K562 (cell line): ENCODE results near the gene MKRN2OS. TPM values are rescaled to one million over a fixed set of nuclear protein-coding genes. Genes with fewer than 3 reads are reported as not detected.

Experiments used
- DMBX1 ChIP-seq: fragments of 250-450 bp; sonication (Bioruptor Pico); IDR thresholded peaks from 2 replicates; pipeline ENCODE4 v1.8.0; 2022; ENCODE audit warnings: inconsistent platforms, mild to moderate bottlenecking, moderate library complexity, borderline replicate concordance
- FOXK2 ChIP-seq, 2 experiments: fragments of 450-650 bp; IDR thresholded peaks in 1 of 2; conservative IDR thresholded peaks in 1 of 2; 2 replicates each; pipeline ENCODE4 v1.6.1; 2016; ENCODE audit warnings: low read depth in 2 of 2, mild to moderate bottlenecking in 1 of 2
- KLF10 ChIP-seq: fragments of 250-450 bp; sonication (Bioruptor Pico); IDR thresholded peaks from 2 replicates; pipeline ENCODE4 v1.6.1; 2021; ENCODE audit warnings: matching md5 sums
- LEF1 ChIP-seq: fragments of 450-650 bp; IDR thresholded peaks from 2 replicates; pipeline ENCODE4 v1.6.1; 2016; ENCODE audit warnings: mild to moderate bottlenecking
- MEF2A ChIP-seq: IDR thresholded peaks from 2 replicates; pipeline ENCODE4 v1.6.1; 2011; ENCODE audit warnings: low read depth, mild to moderate bottlenecking, low read length, moderate library complexity; ENCODE audit not compliant: control insufficient read depth
- ZBTB17 ChIP-seq: fragments of 450-650 bp; formaldehyde crosslinking; IDR thresholded peaks from 2 replicates; pipeline ENCODE4 v1.4.0; 2020; ENCODE audit warnings: mild to moderate bottlenecking
- ZNF224 ChIP-seq: sonication (generic); formaldehyde crosslinking; IDR thresholded peaks from 2 replicates; pipeline ENCODE4 v1.8.0; 2022; ENCODE audit warnings: mild to moderate bottlenecking, missing genetic modification reagents
- polyA plus RNA-seq, 8 experiments: library from polyadenylated mRNA; depleted of rRNA in 4 of 8; stranded (reverse) in 5 of 8; unstranded in 3 of 8; fragments of >200 nt; fragmentation: Nextera tagmentation in 2 of 8; fragmentation: Illumina TruSeq in 1 of 8; extraction: Ambion mirVana in 2 of 8; extraction: Trizol in 1 of 8; gene quantifications; 2 replicates each; pipeline versions ENCODE4 v1.2.1 to v1.2.3, GENCODE V29; 2011 to 2014; ENCODE audit warnings: inconsistent platforms in 1 of 8, missing spikeins in 1 of 8
- total RNA-seq, 7 experiments: library from RNA; depleted of rRNA in 6 of 7; stranded (reverse); fragments of >200 nt in 6 of 7; fragmentation: Illumina TruSeq in 2 of 7; extraction: Trizol in 2 of 7; gene quantifications; 2 replicates each; pipeline versions ENCODE4 v1.2.1 to v1.2.3, GENCODE V29; 2011 to 2021; ENCODE audit warnings: low replicate concordance in 1 of 7
- TF ChIP-seq, protein P1 (sequence below): fragments of 450-650 bp; formaldehyde crosslinking; IDR thresholded peaks from 2 replicates; pipeline ENCODE4 v1.4.0; 2020; ENCODE audit warnings: mild to moderate bottlenecking
- TF ChIP-seq, protein P2 (sequence below), 2 experiments: fragments of 450-650 bp; IDR thresholded peaks; 2 replicates each; pipeline ENCODE4 v1.6.1; 2018; ENCODE audit warnings: mild to moderate bottlenecking in 2 of 2, low read depth in 1 of 2; ENCODE audit not compliant: partially characterized antibody in 2 of 2
- TF ChIP-seq, protein P3 (sequence below), 2 experiments: IDR thresholded peaks; 2 replicates each; pipeline ENCODE4 v1.6.1; 2012; ENCODE audit warnings: improper control_type of control experiment in 2 of 2, low read depth in 2 of 2, low read length in 2 of 2, borderline replicate concordance in 1 of 2

The MKRN2OS gene
- total and polyA plus RNA-seq, 9 of the 15 experiments (the other 6 are each of a cell fraction or from before 2014, with no cell fraction given), result 0.11 to 0.27 (median 0.17) TPM; not detected in 6

DNA sequence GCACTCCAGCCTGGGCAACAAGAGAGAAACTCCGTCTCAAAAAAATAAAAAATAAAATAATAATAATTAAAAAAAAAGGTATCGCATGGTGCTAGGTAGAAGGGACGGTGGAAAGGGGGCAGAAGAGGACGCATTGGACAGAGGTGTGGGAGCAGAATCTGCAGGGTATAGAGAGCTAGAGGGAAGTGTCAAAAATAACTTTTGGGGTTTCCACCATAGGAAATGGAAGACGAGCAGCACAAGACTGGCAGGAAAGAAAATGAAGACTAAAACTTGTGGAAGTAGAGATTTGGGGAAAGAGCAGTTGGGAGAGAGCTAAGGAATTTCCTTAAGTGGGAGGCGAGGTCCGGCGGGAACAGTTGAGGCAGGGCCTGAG, 11.0 kb upstream of the MKRN2OS start (continued):
- TF ChIP-seq, protein P1, sequence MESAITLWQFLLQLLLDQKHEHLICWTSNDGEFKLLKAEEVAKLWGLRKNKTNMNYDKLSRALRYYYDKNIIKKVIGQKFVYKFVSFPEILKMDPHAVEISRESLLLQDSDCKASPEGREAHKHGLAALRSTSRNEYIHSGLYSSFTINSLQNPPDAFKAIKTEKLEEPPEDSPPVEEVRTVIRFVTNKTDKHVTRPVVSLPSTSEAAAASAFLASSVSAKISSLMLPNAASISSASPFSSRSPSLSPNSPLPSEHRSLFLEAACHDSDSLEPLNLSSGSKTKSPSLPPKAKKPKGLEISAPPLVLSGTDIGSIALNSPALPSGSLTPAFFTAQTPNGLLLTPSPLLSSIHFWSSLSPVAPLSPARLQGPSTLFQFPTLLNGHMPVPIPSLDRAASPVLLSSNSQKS, result no peak
- TF ChIP-seq ZBTB17 (CRISPR knock-in tag) (no peak), FOXK2 (conservative IDR thresholded peaks at IDR 0.05 in 1 of 2, IDR thresholded peaks at IDR 0.05 in 1 of 2; ENCODE audit: low read depth in 2 of 2) (0 out of 4 replicates have a peak, but pooled peaks of 1 of the 2 experiments have one; percentile 22), DMBX1 (CRISPR knock-in tag) (no peak), KLF10 (no peak), MEF2A (0 out of 2 replicates have a peak, but pooled peaks have one; percentile 10), ZNF224 (no peak), LEF1 (0 out of 2 replicates have a peak, but pooled peaks have one; percentile 7)
- TF ChIP-seq, protein P2, sequence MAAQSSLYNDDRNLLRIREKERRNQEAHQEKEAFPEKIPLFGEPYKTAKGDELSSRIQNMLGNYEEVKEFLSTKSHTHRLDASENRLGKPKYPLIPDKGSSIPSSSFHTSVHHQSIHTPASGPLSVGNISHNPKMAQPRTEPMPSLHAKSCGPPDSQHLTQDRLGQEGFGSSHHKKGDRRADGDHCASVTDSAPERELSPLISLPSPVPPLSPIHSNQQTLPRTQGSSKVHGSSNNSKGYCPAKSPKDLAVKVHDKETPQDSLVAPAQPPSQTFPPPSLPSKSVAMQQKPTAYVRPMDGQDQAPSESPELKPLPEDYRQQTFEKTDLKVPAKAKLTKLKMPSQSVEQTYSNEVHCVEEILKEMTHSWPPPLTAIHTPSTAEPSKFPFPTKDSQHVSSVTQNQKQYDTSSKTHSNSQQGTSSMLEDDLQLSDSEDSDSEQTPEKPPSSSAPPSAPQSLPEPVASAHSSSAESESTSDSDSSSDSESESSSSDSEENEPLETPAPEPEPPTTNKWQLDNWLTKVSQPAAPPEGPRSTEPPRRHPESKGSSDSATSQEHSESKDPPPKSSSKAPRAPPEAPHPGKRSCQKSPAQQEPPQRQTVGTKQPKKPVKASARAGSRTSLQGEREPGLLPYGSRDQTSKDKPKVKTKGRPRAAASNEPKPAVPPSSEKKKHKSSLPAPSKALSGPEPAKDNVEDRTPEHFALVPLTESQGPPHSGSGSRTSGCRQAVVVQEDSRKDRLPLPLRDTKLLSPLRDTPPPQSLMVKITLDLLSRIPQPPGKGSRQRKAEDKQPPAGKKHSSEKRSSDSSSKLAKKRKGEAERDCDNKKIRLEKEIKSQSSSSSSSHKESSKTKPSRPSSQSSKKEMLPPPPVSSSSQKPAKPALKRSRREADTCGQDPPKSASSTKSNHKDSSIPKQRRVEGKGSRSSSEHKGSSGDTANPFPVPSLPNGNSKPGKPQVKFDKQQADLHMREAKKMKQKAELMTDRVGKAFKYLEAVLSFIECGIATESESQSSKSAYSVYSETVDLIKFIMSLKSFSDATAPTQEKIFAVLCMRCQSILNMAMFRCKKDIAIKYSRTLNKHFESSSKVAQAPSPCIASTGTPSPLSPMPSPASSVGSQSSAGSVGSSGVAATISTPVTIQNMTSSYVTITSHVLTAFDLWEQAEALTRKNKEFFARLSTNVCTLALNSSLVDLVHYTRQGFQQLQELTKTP (IDR thresholded peaks at IDR 0.05; ENCODE audit: low read depth in 1 of 2, partially characterized antibody in 2 of 2), result no peak
- TF ChIP-seq, protein P3, sequence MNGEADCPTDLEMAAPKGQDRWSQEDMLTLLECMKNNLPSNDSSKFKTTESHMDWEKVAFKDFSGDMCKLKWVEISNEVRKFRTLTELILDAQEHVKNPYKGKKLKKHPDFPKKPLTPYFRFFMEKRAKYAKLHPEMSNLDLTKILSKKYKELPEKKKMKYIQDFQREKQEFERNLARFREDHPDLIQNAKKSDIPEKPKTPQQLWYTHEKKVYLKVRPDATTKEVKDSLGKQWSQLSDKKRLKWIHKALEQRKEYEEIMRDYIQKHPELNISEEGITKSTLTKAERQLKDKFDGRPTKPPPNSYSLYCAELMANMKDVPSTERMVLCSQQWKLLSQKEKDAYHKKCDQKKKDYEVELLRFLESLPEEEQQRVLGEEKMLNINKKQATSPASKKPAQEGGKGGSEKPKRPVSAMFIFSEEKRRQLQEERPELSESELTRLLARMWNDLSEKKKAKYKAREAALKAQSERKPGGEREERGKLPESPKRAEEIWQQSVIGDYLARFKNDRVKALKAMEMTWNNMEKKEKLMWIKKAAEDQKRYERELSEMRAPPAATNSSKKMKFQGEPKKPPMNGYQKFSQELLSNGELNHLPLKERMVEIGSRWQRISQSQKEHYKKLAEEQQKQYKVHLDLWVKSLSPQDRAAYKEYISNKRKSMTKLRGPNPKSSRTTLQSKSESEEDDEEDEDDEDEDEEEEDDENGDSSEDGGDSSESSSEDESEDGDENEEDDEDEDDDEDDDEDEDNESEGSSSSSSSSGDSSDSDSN (IDR thresholded peaks at IDR 0.05; ENCODE audit: borderline replicate concordance in 1 of 2, low read depth in 2 of 2, low read length in 2 of 2), result 0 out of 4 replicates have a peak, but pooled peaks of 1 of the 2 experiments have one; percentile 2
